ENCODE results near the gene AHNAK2.

Gene AHNAK2

GRCh38 chr14:105011312-105011990, 33.3 kb upstream of the AHNAK2 start:
- DNase-seq, result no peak

DNA sequence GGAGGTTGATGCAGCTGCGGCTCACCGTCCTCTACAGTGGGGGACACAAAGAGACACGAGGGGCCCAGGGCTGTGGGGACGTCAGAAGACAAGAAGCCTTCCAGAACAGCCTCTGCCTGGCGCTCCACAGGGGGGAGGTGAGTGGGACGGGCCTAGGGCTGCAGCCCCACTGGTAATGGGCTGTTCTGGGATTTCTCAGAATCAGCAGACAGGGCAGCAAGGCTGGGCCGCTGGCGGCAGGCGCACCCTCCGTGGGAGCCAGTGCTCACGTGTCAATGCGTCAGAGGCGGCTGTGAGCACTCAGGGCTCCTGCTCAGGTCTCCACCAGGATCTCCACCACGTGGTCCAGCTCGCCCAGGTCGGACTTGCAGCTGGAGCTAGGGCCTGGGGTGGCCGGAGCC, 32.7 kb upstream of the AHNAK2 start:
- DNase-seq, result no peak

GRCh38 chr14:105010106-105010505, 31.9 kb upstream of the AHNAK2 start:
- DNase-seq, result no peak

- DNase-seq, result no peak
Observed at GRCh38 chr14:105007593-105008264, 29.6 kb upstream of the AHNAK2 start.

DNA sequence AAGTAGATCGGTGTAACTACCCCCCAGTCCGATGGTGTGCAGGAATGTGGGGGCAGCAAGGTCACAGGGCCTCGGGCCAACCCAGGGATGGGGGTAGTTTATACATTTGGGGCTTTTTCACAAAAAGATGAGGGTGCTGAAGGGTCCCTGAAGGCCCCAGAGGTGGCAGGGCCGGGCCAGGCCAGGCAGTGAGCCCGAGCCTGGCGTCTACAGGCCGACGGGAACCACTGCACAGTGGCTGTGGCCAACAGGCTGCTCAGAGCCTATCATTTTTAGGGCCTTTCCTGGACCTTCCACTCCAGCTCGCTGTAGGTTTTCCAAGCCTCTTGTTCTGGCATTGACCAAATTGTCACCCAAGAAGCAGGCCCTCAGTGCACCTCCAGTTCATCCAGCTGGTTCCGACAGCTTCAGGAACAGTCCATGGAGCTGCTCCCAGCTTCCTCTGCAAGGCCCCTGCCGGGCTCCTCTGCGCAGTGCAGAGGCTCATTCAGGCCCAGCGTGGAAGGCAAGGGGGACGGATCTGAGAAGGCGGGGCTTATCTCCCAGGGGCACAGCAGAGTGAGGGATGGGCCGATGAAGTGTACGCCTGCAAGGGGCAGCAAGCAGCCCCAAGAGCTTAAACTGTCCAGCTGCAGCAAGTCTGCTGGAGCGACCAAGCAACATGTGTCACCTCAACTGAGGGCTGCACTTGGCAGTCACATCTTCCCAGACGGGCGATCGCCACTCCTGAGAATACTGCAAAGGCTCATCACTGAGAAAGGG, 28.8 kb upstream of the AHNAK2 start:
- no peak for DNase-seq

GRCh38 chr14:105005929-105006830, 28.0 kb upstream of the AHNAK2 start:
- DNase-seq, result no peak

DNA sequence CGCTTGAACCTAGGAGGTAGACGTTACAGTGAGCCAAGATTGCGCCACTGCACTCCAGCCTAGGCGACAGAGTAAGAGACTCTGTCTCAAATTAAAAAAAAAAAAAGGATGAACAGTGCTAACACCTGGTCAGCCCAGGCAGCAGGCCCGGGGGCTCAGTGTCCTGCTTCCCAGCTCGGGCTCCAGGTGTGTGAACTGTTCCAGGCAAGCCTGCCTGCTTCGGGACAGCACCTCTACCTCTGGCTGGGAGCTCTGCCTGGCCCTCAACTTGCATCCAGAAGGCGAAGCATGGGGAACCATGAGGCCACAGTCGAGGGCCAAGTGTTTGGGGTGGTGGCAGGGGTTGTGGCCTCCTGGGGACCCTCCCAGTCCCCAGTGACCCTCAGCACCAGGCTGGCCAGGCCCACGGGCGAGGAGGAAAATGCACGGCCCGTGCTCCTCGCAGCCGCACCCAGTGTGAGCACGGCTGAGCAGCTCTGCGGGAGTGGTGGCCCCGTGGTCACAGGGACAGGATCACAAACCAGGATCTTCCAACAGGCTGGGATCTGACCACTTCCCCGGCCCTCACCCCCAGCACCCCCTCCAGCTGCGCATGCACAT, 27.3 kb upstream of the AHNAK2 start:
- no peak for DNase-seq

GRCh38 chr14:104999361-104999760, 21.2 kb upstream of the AHNAK2 start:
- DNase-seq, result peak in 1 of 2 experiments; percentile 68

GRCh38 chr14:104998801-104999200, 20.6 kb upstream of the AHNAK2 start:
- peak in 1 of 2 experiments; percentile 62 for DNase-seq

DNA sequence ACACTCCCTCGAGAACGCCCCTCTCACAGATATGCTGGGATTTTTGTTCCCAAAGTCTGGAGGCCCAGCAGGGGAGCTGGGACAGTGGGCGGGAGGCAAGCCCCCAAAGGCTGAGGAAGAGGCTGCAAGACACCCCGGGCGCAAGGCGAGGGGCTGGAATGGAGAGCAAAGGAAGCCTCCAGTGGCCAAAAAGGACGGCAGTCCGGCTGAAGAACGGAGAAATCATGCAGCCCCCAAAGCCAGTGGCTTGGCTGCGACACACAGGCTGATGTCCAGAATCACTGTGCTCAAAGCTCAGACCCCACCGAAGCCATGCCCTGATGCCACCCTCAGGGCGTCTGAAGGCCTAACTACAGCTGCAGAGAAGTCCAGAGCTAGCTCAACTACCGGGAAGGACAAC, 18.3 kb upstream of the AHNAK2 start:
- DNase-seq, result no peak

DNA sequence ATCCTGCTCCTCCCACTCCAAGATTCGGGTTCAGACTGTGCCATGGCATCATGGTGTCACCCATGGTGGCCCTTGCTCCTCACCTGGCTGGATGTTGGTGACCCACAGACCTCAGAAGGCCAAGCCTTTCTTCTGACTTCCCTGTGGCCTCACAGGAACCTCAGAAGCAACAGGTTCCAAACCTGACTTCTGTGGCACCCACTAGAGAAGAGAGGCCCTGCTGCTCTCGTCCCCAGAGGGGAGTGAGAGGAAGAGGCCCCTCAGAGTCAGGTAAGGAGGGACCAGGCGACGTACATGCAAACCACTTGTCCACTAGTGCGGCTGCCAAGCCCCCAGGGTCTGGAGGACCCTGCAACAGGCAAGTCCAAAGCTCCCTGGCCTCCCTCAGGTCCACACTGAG, 17.9 kb upstream of the AHNAK2 start:
- no peak for DNase-seq

- no peak for DNase-seq
Observed at GRCh38 chr14:104994978-104995377, 16.8 kb upstream of the AHNAK2 start.

DNA sequence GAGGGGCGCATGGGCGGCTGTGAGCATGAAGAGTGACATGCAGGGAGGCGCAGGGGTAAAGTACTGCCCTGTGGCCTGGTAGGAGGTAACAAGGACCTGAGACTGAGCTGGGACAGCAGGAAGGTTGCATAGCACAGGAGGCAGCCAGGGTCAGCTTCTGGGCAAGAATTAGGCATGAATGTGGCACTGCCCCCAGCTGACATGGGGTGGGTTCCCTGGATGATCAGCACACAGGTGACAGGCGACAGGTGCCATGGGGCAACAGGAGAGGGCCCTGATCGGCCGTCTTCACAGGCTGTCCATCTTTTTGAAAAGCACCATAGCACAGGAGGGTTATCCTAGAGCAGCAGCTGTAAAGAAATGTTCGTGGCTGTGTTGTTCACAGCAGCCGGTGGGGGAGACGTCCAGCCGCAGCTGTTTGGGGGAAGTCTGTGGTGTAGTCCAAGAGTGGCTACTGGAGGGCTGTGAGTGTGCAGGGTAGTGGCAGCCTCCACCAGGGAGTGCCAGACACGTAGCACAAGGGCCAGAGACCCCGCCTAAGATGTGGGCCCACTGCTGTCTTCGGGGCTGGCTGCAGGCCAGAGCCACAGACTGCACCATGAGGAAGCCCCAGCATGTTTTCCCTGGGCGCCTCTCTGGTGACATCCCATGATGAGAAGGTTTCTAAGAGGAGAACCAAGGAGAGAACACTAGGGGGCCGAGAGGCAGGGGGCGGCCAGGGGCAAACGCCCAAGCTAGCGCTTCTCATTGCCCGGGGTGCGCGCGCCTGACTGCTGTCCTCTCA, 15.8 kb upstream of the AHNAK2 start:
- no peak for DNase-seq

DNA sequence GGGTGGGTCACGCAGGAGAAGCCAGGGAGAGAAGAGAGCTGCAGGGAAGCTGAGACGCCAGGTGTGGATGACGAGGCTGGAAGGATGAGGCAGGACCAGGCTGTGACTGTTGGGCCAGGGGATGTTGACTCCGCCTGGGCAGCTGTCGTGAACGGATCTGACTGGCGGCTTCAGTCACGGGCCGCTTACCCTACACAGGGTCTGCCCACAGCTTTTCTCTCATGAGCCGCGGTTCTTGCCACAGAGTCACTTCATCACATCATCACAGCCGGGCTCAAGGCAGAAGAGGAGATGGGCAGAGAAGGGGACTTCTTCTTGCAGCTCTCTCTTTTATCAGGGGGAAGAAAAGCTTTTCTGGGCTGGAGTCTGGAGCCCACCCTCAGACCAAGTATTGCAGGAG, 15.1 kb upstream of the AHNAK2 start:
- DNase-seq, result no peak

- DNase-seq, result no peak
Observed at GRCh38 chr14:104992501-104992900, 14.3 kb upstream of the AHNAK2 start.

GRCh38 chr14:104991896-104992230, 13.7 kb upstream of the AHNAK2 start:
- no peak for DNase-seq

DNA sequence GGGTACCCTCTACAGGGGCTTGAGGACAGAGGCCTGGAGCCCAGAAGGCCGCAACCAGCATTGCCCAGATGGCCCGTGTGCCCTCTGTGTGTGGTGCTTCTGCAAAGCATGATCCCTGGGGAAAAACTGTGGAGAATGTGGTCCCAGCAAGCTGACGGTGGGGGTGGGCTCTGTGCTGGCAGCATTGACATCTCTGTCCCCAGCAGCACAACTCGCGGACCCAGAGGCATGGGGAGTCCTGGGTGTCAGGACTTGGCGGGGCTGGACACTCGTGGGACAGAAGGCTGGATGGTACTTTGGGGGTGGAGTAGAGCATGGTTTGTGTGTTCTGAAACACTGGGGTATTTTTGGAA, 11.8 kb upstream of the AHNAK2 start:
- no peak for DNase-seq

DNA sequence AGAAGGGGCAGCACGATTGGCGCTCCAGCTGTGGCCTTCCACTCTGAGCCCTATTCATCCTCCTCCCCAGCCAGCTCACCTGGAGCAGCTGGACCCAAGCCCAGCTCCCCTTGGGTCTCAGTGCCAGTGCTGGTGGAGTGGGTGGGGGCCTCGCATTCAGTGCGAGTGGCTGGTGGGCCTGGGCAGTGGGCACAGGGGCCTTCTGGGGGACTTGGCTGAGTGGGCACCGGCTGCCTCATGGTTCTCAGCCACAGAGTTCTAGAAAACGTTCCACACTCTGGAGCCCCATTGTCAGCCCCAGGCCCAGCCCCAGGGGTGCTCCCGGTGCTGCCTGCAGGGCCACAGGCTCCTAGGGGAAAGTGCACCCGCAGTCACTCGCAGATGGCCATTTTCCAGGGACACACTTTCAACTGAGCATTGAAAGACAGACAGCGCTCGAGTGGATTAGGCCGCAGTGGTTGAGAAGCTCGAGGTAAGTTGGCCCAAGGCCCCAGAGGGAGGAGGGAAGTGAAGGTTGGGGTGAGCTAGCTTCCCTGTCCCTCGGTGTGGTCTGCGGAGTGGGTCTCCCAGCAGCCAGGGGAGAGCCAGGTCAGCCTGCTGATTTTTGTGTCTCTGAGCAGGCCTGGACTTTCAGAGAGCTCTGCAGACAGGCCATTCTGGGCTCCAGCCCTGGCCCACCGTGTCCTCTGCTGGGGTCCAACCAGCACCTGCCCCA, 11.2 kb upstream of the AHNAK2 start:
- no peak for DNase-seq

GRCh38 chr14:104986487-104987164, 8.5 kb upstream of the AHNAK2 start:
- DNase-seq, result no peak

- DNase-seq, result peak; percentile 48 to 97
Observed at GRCh38 chr14:104985675-104986486, 7.7 kb upstream of the AHNAK2 start, which contains the start of gene CLBA1. Gene CLBA1, plus strand, starts transcription at chr14:104985788. Its CDS starts 644 bp downstream, at chr14:104986432.
